SJSA1 (cell line): ENCODE results near the gene BIRC2. TPM values are rescaled to one million over a fixed set of nuclear protein-coding genes. Genes with fewer than 3 reads are reported as not detected.
A peak's percentile ranks its signal among the peaks of the same experiment; 100 is the strongest.

ENCODE experiments used
- DNase-seq, 2 experiments: peaks; one replicate each; pipeline ENCODE4 v3.0.0-alpha.2; 2015 to 2020; ENCODE audit warnings: low spot score in 2 of 2, low read depth in 1 of 2
- H3K27ac ChIP-seq: fragments of 250-450 bp; sonication (Bioruptor Pico); 2 replicates; pipeline ENCODE4 v1.5.1; 2020; ENCODE audit warnings: mild to moderate bottlenecking, moderate library complexity
- H3K27me3 ChIP-seq: fragments of 250-450 bp; sonication (Bioruptor Pico); replicated peaks from 2 replicates; pipeline ENCODE4 v1.5.1; 2020; ENCODE audit warnings: mild to moderate bottlenecking, moderate library complexity
- H3K36me3 ChIP-seq: fragments of 250-450 bp; sonication (Bioruptor Pico); 2 replicates; pipeline ENCODE4 v1.5.1; 2020; ENCODE audit warnings: mild to moderate bottlenecking
- H3K4me1 ChIP-seq: fragments of 250-450 bp; sonication (Bioruptor Pico); replicated peaks from 2 replicates; pipeline ENCODE4 v1.6.1; 2021; ENCODE audit warnings: mild to moderate bottlenecking
- H3K4me3 ChIP-seq: fragments of 250-450 bp; sonication (Bioruptor Pico); 2 replicates; pipeline ENCODE4 v1.5.1; 2020; ENCODE audit warnings: mild to moderate bottlenecking
- H3K9me3 ChIP-seq: fragments of 250-450 bp; sonication (Bioruptor Pico); replicated peaks from 2 replicates; pipeline ENCODE4 v1.5.1; 2020; ENCODE audit warnings: mild to moderate bottlenecking
- total RNA-seq: library from RNA; depleted of rRNA; stranded (reverse); fragments of >200 nt; shearing (Covaris generic); gene quantifications from 2 replicates; pipeline ENCODE4 v1.2.3, GENCODE V29; 2014

Gene BIRC2
- total RNA-seq, 1 experiment from 2014 or later, result 68.7 TPM

- peaks cover 13% of the 10 kb centered on the region for H3K4me1 ChIP-seq
- no peaks in the 10 kb centered on the region for H3K36me3 ChIP-seq
- no peak for DNase-seq
- no peak overlapping the region for H3K27ac ChIP-seq
- no peaks in the 10 kb centered on the region for H3K27me3 ChIP-seq
- no peak overlapping the region for H3K4me3 ChIP-seq
- H3K9me3 ChIP-seq, result no peaks in the 10 kb centered on the region
These were observed 30.6 kb upstream of the BIRC2 start for GRCh38 chr11:102316346-102316904.

- Histone ChIP-seq H3K36me3 (no peaks in the 10 kb centered on the region), H3K4me3 (peak within 1 kb of the TSS; percentile 46), H3K9me3 (no peaks in the 10 kb centered on the region), H3K27me3 (no peaks in the 10 kb centered on the region), H3K27ac (peak within 1 kb of the TSS; percentile 56; the same call in 1 of the 2 replicates), H3K4me1 (peaks cover 13% of the 10 kb centered on the region)
- DNase-seq, result peak; percentile 68 to 73
These were observed 29.8 kb upstream of the BIRC2 start, which contains the start of gene BIRC3 for GRCh38 chr11:102317099-102317767. Gene BIRC3 (plus strand): TSS chr11:102317484. CDS start chr11:102324510, 7,026 bp downstream.

- H3K36me3 ChIP-seq, result no peaks in the 10 kb centered on the region
- H3K27ac ChIP-seq, result no peak overlapping the region
- H3K4me1 ChIP-seq, result peaks cover 13% of the 10 kb centered on the region
- no peaks in the 10 kb centered on the region for H3K27me3 ChIP-seq
- H3K4me3 ChIP-seq, result peak overlapping the region; percentile 46
- no peak for DNase-seq
- no peaks in the 10 kb centered on the region for H3K9me3 ChIP-seq
These were observed 29.3 kb upstream of the BIRC2 start for GRCh38 chr11:102317768-102318103.

DNA sequence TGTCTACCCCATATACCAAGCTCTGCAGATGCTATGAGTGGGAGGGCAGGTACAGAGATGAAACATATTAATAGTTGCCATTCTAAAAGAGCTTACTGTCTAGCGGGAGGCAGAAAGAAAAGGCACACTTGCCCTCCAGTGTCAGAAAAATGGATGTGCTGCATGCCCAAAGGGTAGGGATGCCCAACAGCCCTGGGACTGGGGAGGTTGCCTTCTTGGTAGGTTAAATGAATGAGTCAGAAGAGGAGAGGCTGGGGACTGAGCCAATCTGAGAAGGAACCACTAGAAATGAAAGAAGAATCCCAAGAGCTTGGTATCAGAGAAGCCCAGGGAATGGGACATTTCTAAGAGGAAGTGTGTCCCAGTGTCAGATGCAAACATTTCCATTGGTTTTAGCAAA lies 28.5 kb upstream of the BIRC2 start:
- H3K27ac ChIP-seq, result no peak overlapping the region
- no peaks in the 10 kb centered on the region for H3K27me3 ChIP-seq
- peaks cover 7% of the 10 kb centered on the region for H3K4me1 ChIP-seq
- H3K36me3 ChIP-seq, result no peaks in the 10 kb centered on the region
- H3K9me3 ChIP-seq, result no peaks in the 10 kb centered on the region
- DNase-seq, result no peak
- H3K4me3 ChIP-seq, result no peak overlapping the region

DNA sequence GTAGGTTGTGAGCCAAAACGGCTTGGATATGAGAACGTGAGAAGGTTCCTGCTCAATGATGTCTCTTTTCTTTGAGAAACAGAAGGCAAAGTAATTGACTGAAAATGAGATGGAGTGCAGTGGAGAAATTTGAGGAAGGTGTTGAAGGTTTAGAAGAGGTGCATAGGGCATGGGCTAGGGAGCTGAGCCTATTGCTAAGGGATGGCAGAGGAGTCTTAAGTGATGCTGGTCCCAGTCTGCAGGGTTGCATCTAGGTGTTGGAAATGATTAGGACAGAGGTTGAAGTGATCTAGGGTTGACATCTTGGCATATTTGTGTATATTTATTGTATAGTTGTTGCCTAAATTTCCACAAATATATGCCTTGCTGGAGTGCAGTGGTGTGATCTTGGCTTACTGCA lies 27.5 kb upstream of the BIRC2 start:
- no peaks in the 10 kb centered on the region for H3K27me3 ChIP-seq
- H3K36me3 ChIP-seq, result no peaks in the 10 kb centered on the region
- no peak overlapping the region for H3K4me3 ChIP-seq
- H3K9me3 ChIP-seq, result no peaks in the 10 kb centered on the region
- peaks cover 6% of the 10 kb centered on the region; the same call in 1 of the 2 replicates for H3K4me1 ChIP-seq
- no peak overlapping the region for H3K27ac ChIP-seq
- no peak for DNase-seq

GRCh38 chr11:102320188-102320587 lies 26.8 kb upstream of the BIRC2 start:
- DNase-seq, result no peak
- H3K27ac ChIP-seq, result no peak overlapping the region
- no peaks in the 10 kb centered on the region for H3K27me3 ChIP-seq
- H3K4me3 ChIP-seq, result no peak overlapping the region
- H3K9me3 ChIP-seq, result no peaks in the 10 kb centered on the region
- H3K36me3 ChIP-seq, result no peaks in the 10 kb centered on the region
- peaks cover 6% of the 10 kb centered on the region; the same call in 1 of the 2 replicates for H3K4me1 ChIP-seq

GRCh38 chr11:102320679-102321078 lies 26.3 kb upstream of the BIRC2 start:
- H3K36me3 ChIP-seq, result no peaks in the 10 kb centered on the region
- no peak overlapping the region for H3K27ac ChIP-seq
- H3K4me1 ChIP-seq, result peaks cover 6% of the 10 kb centered on the region; the same call in 1 of the 2 replicates
- no peaks in the 10 kb centered on the region for H3K9me3 ChIP-seq
- no peak overlapping the region for H3K4me3 ChIP-seq
- no peaks in the 10 kb centered on the region for H3K27me3 ChIP-seq
- DNase-seq, result no peak

DNA sequence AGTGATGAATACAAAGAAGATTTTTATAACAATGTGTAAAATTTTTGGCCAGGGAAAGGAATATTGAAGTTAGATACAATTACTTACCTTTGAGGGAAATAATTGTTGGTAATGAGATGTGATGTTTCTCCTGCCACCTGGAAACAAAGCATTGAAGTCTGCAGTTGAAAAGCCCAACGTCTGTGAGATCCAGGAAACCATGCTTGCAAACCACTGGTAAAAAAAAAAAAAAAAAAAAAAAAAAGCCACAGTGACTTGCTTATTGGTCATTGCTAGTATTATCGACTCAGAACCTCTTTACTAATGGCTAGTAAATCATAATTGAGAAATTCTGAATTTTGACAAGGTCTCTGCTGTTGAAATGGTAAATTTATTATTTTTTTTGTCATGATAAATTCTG lies 24.5 kb upstream of the BIRC2 start:
- no peaks in the 10 kb centered on the region for H3K36me3 ChIP-seq
- DNase-seq, result no peak

GRCh38 chr11:102323542-102324251 lies 23.3 kb upstream of the BIRC2 start:
- Histone ChIP-seq H3K9me3 (no peaks in the 10 kb centered on the region), H3K27me3 (no peaks in the 10 kb centered on the region), H3K36me3 (no peaks in the 10 kb centered on the region), H3K4me3 (no peak overlapping the region), H3K4me1 (no peaks in the 10 kb centered on the region), H3K27ac (no peak overlapping the region)
- no peak for DNase-seq

More for the DNA sequence above, 24.5 kb upstream of the BIRC2 start:
- Histone ChIP-seq H3K4me3 (no peak overlapping the region), H3K9me3 (no peaks in the 10 kb centered on the region), H3K4me1 (peaks cover 3% of the 10 kb centered on the region; the same call in 1 of the 2 replicates), H3K27me3 (no peaks in the 10 kb centered on the region), H3K27ac (no peak overlapping the region)

- Histone ChIP-seq H3K4me3 (no peak overlapping the region), H3K27ac (no peak overlapping the region), H3K27me3 (no peaks in the 10 kb centered on the region), H3K9me3 (no peaks in the 10 kb centered on the region), H3K36me3 (no peaks in the 10 kb centered on the region), H3K4me1 (no peaks in the 10 kb centered on the region)
- DNase-seq, result no peak
These were observed 21.9 kb upstream of the BIRC2 start for GRCh38 chr11:102325088-102325487.

- Histone ChIP-seq H3K36me3 (no peaks in the 10 kb centered on the region), H3K27me3 (no peaks in the 10 kb centered on the region), H3K9me3 (no peaks in the 10 kb centered on the region), H3K4me3 (no peak overlapping the region), H3K4me1 (no peaks in the 10 kb centered on the region), H3K27ac (no peak overlapping the region)
- no peak for DNase-seq
These were observed 18.3 kb upstream of the BIRC2 start for GRCh38 chr11:102328748-102329147.

DNA sequence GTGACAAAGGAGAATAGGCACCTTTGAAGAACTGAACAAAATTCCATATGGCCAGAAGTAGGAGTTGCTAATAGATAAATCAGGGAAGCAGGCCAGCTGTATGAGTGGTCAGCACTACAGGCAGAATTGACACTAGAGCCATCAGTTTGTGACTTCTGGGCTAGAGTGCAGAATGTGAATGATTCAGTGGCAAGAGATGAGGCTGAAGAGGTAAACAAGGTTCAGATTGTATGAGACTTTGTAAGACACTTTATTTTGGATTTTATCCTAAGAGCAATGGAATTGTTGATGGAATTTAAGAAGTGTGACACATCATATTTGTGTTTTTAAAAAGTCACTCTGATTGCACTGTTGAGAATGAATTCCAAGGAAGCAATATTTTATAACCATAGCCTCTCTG lies 16.8 kb upstream of the BIRC2 start:
- Histone ChIP-seq H3K36me3 (no peaks in the 10 kb centered on the region), H3K27ac (no peak overlapping the region), H3K9me3 (no peaks in the 10 kb centered on the region), H3K27me3 (no peaks in the 10 kb centered on the region), H3K4me3 (no peak overlapping the region), H3K4me1 (no peaks in the 10 kb centered on the region)
- DNase-seq, result no peak

GRCh38 chr11:102331341-102331740 lies 15.7 kb upstream of the BIRC2 start:
- no peak overlapping the region for H3K27ac ChIP-seq
- H3K9me3 ChIP-seq, result no peaks in the 10 kb centered on the region
- H3K4me3 ChIP-seq, result no peak overlapping the region
- no peaks in the 10 kb centered on the region for H3K36me3 ChIP-seq
- no peaks in the 10 kb centered on the region for H3K4me1 ChIP-seq
- no peak for DNase-seq
- H3K27me3 ChIP-seq, result no peaks in the 10 kb centered on the region

DNA sequence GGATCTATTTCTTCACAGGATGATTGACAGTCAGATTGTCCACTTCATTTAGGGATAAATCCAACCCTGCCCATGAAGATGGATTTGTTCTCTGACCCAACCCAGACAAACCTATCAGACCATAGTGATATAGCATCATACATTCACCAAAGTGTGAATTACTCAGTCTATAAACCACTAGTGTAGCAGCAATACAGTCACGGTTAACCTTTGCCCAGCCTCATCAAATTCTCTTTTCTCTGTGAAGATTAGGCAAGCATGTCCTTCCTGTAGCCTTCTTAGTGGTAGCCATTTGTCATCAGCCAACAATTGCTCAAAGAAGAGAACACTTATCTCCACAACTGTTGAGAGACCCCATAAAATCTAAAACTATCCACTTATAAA lies 14.4 kb upstream of the BIRC2 start:
- Histone ChIP-seq H3K36me3 (no peaks in the 10 kb centered on the region), H3K4me1 (no peaks in the 10 kb centered on the region), H3K27ac (no peak overlapping the region), H3K4me3 (no peak overlapping the region), H3K27me3 (no peaks in the 10 kb centered on the region), H3K9me3 (no peaks in the 10 kb centered on the region)
- DNase-seq, result no peak
